ENCODE results near the gene PIK3CD. TPM values are rescaled to one million over a fixed set of nuclear protein-coding genes. Genes with fewer than 3 reads are reported as not detected.

The PIK3CD gene
- total and polyA plus RNA-seq, 8 donors = 2.8 to 74.1 (median 5.4) TPM

GRCh38 chr1:9607352-9607751 is 44.2 kb upstream of the PIK3CD start:
- peaks cover 37 to 97% (median 80%) of the 10 kb centered on the region in 4 donors for H3K36me3 ChIP-seq
- DNase-seq = peak in 1 of 2 donors; percentile 1
- intact Hi-C loops (cut with DNase I; ENCODE audit: low total_unique reads) = no loop called here

GRCh38 chr1:9609998-9610397 is 41.5 kb upstream of the PIK3CD start:
- H3K9me3 ChIP-seq = no peaks in the 10 kb centered on the region
- DNase-seq = no peak
- intact Hi-C loops (cut with DNase I; ENCODE audit: low total_unique reads) = no loop called here
- no peak overlapping the region for H3K27ac ChIP-seq
- H3K36me3 ChIP-seq = peaks cover 20 to 88% (median 70%) of the 10 kb centered on the region in 4 donors
- TF ChIP-seq CTCF (IDR thresholded peaks at IDR 0.05) (no peak), EP300 (IDR thresholded peaks at IDR 0.05) (no peak), POLR2AphosphoS5 (IDR thresholded peaks at IDR 0.05) (no peak), POLR2A (IDR thresholded peaks at IDR 0.05) (no peak)
- 86 to 95% (median 90%) methylated on average over 3 to 5 of the region's 5 CpGs for WGBS, 5 donors
- no peaks in the 10 kb centered on the region for H3K4me1 ChIP-seq
- H3K27me3 ChIP-seq = no peaks in the 10 kb centered on the region
- no peak overlapping the region for H3K4me3 ChIP-seq

More at GRCh38 chr1:9607352-9607751, 44.2 kb upstream of the PIK3CD start:
- 91 to 94% (median 92%) methylated on average over 14 to 19 of the region's 19 CpGs for WGBS, 5 donors
- Histone ChIP-seq H3K4me1 (no peaks in the 10 kb centered on the region), H3K27ac (no peak overlapping the region), H3K9me3 (no peaks in the 10 kb centered on the region), H3K4me3 (no peak overlapping the region), H3K27me3 (no peaks in the 10 kb centered on the region)
- no peak for TF ChIP-seq CTCF (IDR thresholded peaks at IDR 0.05)
- TF ChIP-seq POLR2AphosphoS5 (IDR thresholded peaks at IDR 0.05) = no peak
- no peak for TF ChIP-seq POLR2A (IDR thresholded peaks at IDR 0.05)
- no peak for TF ChIP-seq EP300 (IDR thresholded peaks at IDR 0.05)

GRCh38 chr1:9610548-9610947 is 41.0 kb upstream of the PIK3CD start:
- intact Hi-C loops (cut with DNase I; ENCODE audit: low total_unique reads) = no loop called here

GRCh38 chr1:9611716-9612115 is 39.8 kb upstream of the PIK3CD start:
- intact Hi-C loops (cut with DNase I; ENCODE audit: low total_unique reads) = no loop called here
- Histone ChIP-seq H3K27me3 (peaks cover 0 to 4% (median 0%) of the 10 kb centered on the region in 3 donors), H3K9me3 (no peaks in the 10 kb centered on the region), H3K4me3 (no peak overlapping the region), H3K4me1 (peaks cover 0 to 7% (median 0%) of the 10 kb centered on the region in 4 donors), H3K27ac (no peak overlapping the region), H3K36me3 (peaks cover 20 to 74% (median 66%) of the 10 kb centered on the region in 4 donors)
- 84 to 92% (median 88%) methylated on average over 12 to 13 of the region's 13 CpGs for WGBS, 5 donors
- no peak for DNase-seq
- TF ChIP-seq EP300 (IDR thresholded peaks at IDR 0.05) = no peak
- TF ChIP-seq POLR2AphosphoS5 (IDR thresholded peaks at IDR 0.05) = no peak
- no peak for TF ChIP-seq CTCF (IDR thresholded peaks at IDR 0.05)
- no peak for TF ChIP-seq POLR2A (IDR thresholded peaks at IDR 0.05)

More at GRCh38 chr1:9610548-9610947, 41.0 kb upstream of the PIK3CD start:
- peaks cover 20 to 83% (median 67%) of the 10 kb centered on the region in 4 donors for H3K36me3 ChIP-seq
- H3K27ac ChIP-seq = no peak overlapping the region
- H3K9me3 ChIP-seq = no peaks in the 10 kb centered on the region
- DNase-seq = no peak
- TF ChIP-seq POLR2AphosphoS5 (IDR thresholded peaks at IDR 0.05) (no peak), EP300 (IDR thresholded peaks at IDR 0.05) (no peak), CTCF (IDR thresholded peaks at IDR 0.05) (no peak)
- 85 to 92% (median 91%) methylated on average over 22 to 25 of the region's 25 CpGs for WGBS, 5 donors
- no peaks in the 10 kb centered on the region for H3K27me3 ChIP-seq
- H3K4me3 ChIP-seq = no peak overlapping the region
- peaks cover 0 to 3% (median 0%) of the 10 kb centered on the region in 4 donors for H3K4me1 ChIP-seq
